Stimulated activated CD4-positive, alpha-beta T cell treated with anti-CD3 and anti-CD28 coated beads, Interleukin-12 subunit alpha, Interleukin-12 subunit beta, amount 100 ng/mL, for 4 hours (primary cell): Measurements from ENCODE around the gene NUBP2.
A peak's percentile ranks its signal among the peaks of the same experiment; 100 is the strongest.

Experiments used
- DNase-seq: peaks from one replicate; pipeline ENCODE4 v3.0.0-alpha.2; 2020

The NUBP2 gene

DNA sequence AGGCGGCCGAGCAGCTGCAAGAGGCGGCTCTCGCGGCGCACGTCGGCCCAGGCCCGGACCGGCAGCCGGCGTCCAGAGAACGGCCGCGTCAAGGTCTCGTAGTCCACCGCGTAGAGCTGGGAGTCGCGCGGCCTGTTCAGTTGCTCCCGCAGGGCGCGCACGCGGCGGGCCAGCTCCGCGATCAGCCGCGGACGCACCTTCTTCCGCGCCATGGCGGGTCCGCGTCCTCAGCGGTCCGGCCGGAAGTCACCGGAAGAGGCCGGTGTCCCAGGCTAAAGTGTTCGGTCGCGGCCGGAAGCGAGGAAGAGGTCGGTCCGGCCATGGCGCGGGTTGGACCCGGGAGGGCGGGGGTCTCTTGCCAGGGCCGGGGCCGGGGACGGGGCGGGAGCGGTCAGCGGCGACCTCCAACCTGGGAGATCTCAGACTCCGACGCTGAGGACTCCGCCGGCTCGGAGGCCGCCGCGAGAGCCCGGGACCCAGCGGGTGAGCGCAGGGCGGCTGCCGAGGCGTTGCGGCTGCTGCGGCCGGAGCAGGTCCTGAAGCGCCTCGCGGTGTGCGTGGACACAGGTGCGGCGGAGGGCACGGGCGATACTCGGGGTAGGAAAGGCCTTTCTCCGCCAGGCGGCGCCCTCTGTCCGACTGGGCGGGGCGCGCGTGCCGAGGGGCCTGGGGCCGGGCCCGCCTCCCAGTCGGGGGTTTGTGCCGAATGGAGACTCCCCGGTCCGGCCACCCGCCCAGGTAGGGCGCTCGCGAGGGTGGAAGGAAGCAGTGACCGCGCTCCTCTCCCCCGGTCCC lies 9.7 kb upstream of the NUBP2 start, which contains the start of gene MRPS34:
MRPS34 (minus strand) TSS at position 227 of the 795 bp plus-strand sequence; CDS start at position 212, 15 bp downstream.
- peak; percentile 80 for DNase-seq

DNA sequence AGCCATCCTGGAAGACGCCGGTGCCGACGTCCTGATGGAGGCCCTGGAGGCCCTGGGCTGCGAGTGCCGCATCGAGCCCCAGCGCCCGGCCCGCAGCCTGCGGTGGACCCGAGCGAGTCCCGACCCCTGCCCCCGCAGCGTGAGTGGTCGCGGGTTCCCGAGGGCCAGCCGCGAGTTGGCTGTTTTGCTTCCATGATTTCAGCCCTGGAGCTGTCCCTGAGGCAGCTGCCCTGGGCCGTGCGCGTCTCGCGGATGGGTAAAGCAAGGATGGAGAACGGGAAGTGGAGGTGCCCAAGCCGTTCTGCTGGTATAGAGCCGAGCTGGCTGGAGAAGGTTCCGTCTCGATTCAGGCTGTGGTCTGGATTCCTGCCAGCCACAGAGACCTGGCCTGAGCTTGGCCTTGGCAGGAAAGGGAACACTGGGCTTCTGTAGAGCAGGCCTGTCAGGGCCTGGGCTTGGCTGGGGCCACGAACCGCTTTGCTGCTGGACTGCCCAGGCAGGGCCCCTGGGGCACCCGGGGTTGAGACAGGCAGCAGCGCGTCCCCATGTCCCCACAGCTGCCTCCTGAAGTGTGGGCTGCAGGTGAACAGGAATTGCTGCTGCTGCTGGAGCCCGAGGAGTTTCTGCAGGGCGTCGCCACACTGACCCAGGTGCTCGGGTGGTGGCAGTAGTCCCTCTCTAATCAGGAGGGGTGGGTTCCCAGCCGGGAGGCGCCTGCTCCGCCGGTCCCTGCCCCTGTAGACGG lies 8.9 kb upstream of the NUBP2 start:
- no peak for DNase-seq

DNA sequence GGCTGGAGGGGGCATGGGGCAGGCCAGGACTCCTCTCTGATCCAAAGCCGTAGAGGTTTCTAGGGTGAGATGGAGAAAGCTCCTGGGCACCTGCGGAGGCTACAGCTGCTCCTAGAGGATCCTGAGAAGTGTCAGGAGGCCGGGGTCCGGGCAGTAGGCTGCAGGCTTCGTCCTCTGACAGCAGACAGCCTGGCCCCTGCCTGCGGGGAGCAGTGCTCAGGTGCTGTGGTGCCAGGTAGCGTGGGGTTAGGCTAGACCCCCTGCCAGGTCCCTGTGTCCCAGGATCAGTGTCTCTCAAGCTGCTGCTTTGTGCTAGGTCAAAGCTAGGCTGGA lies 8.3 kb upstream of the NUBP2 start:
- no peak for DNase-seq

DNA sequence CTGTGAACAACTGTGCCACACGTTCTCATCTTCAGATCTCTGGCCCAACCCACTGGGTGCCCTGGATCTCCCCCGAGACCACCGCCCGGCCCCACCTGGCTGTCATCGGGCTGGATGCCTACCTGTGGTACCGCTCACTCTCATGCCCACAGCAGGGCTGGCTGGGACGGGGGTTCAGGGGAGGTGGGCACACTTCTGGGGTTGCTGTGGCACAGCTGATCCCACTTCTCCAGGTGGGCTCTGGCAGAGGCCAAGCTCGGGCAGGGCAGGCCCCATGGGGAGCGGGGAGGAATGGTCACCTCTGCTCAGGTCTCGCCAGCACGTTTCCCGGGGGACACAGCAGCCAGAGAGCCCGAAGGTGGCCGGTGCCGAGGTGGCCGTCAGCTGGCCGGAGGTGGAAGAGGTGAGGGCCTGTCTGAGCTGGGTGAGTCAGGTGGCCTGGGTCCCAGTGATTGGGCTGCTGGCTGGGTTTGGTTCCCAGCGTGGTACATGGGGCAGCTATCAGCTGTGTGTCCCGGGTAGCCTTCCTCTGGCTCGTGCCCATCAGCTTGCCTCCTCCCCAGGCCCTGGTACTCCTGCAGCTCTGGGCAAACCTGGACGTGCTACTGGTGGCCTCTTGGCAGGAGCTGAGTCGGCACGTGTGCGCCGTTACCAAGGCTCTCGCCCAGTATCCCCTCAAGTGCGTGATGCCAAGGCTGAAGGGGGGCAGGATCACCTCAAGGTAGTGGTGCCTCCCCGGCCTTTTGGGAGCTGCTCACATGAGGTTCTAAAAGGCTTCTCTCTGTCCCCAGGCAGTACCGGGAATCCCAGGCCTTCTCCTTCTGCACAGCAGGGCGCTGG lies 7.5 kb upstream of the NUBP2 start:
- no peak for DNase-seq

DNA sequence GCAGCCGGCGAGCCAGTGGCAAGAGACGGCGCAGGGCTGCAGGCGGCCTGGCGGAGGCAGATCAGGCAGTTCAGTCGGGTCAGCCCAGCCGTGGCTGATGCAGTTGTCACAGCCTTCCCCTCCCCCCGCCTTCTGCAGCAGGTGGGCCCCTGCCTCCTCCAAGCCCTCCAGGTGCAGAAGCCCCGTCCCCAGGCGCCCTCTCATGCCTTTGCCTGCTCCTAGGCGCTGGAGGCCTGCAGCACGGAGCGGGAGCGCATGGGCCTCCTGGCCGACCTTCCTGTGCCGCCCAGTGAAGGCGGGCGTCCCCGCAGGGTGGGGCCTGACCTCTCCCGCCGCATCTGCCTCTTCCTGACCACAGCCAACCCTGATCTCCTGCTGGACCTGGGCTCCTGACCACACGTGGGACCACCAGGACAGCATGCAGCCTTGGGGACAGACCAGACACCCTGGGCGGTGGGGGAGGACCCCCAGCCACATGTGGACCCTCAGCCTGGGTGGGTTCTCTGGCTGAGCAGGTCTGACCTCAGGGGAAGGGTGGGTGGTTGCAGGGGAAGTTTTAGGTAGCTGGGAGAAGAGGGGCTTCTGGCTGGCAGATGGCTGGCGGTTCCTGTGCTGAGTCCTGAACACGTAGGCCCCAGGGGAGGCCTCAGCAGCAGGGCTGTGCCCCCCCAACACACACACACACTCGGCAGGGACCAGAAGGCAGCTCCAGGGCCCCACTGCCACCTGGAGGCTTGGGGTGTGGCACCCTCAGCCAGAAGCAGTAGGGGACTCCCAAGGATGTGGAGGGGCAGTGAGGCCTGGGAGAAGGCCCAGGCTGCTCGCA lies 6.7 kb upstream of the NUBP2 start:
- DNase-seq = no peak

DNA sequence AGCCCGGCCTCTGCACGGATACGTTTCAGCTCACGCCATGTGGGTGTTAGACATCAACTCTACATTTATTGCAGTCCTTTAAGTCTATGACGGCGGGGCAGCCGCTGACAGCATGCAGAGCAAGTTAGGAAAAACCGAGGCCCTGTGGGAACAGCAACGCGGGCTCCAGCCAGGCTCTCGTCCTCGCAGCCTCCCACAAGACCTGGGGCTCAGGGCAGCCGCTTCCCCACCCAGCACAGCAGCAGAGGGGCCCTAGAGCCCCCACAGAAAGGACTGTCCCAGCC lies 6.1 kb upstream of the NUBP2 start:
- DNase-seq = no peak

DNA sequence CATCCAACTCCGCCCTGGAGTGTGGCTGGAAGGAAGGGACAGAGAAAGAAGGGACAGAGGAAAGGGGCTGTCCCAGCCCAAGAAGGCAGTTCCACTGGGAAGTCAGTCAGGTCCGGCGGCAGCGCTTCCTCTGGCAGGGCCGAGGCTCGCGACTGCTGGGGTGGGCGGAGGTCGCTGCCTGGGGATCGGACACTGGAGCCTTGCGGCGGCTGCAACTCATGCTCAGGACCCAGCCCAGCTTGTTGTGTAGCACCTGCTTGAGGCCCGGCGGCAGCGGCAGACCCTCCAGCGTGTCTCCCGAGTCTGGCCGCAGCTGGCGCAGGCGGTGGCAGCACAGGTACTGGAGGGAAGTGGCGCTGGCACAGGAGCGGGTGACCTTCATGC lies 5.8 kb upstream of the NUBP2 start:
- DNase-seq = no peak

DNA sequence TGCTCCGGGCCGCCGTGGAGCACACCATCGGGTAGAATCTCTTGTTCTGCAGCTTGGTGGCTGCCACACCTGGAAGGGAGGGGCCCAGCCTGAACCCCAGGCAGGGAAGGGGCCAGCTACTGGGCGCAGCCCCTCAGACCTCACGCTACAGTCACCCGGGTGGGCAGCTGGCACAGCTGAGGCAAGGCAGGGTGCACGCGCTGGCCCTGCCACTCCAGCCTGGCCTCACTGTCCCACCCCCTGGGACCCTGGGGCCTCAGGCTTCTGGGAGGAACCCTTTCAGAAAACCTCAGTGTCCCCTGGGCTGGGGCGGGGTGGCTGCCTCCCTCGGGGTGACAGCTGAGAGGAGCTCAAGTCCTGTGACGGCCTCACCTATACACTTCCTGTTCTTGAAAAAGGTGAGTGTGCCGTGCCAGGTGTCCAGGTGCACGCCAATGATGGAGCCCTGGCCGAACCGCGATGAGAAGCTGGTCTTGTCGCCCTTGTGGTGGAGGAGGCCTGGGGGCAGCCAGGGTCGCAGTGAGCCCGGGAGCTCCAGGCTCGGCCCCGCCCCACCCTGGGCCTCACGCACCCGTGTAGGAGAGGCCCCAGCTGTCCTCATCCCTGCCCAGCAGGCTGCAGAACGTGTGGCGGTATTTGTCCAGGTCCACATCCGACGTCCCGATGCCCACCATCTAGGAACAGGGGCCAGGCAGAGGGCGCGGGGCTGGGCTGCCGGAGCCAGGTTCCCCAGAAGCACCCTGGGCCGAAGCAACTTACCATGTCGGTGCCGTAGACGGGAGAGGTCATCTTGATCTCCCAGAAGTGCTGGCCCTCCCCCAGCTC lies 5.2 kb upstream of the NUBP2 start:
- DNase-seq = no peak

DNA sequence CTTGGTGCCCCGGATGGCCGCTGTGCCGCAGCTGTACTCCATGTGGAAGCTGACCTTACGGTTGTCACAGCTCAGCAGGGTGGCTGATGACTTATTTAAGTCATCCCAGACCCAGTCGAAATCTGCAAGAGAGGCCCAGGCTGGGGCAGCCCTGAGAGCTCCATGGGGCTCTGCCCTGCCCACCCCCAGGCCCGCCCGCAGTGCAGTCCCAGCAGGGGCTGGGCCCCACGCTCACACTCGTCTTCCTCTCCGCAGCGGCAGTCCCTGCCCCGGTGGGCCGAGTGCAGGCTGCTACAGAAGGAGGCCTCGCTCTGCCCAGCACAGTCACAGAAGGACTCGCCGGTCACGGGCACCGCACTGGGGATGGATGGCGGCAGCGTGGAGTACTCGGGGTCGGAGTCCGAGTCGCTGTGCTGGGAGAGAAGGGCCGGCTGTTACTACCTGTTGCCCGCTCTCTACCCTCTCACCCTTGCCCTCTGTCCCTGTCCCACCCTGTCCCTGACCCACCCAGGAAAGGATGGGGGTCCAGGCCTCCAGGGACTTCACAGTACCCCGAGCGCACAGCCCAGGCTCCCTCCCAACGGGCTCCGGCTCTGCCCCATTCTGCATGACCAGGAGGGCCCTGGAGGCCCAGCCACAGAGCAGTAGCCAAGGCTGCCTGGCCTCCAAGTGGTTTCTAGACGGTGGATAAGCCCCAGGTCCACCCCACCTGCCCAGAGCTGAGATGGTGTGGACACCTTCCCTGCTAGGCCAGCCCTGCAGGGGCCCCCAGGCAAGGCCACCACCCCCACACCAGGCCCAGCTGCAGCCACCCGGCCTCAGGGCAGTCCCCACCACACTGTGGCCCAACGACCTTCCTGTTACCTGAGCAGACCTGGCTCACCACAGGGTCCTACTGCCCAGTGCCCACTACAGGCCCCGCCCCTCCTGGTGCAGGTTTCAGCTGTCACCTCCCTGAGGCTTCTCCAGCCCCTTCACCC lies 4.3 kb upstream of the NUBP2 start:
- no peak for DNase-seq

DNA sequence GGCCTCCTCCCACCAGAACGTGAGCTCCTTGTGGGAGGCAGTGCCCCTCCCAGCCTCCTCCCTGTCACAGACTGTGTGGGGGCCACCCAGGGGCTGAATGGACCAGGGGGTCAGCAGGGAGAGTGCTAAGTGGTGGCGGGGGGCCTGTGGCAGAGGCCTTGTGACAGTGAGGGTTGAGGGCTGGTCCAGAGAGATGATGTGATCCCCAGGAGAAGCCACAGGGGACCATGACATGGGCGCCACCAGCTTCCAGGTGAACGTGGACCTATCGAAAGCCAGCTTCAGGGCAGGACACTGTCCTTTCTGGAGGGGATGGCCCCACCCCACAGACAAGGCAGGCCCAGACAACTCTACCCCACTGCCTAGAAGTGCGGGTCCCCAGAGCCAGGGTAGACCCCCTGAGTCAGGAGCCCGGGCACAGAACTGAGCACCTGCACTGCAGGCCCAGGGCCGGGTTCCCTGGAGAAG lies 3.5 kb upstream of the NUBP2 start:
- DNase-seq = no peak

DNA sequence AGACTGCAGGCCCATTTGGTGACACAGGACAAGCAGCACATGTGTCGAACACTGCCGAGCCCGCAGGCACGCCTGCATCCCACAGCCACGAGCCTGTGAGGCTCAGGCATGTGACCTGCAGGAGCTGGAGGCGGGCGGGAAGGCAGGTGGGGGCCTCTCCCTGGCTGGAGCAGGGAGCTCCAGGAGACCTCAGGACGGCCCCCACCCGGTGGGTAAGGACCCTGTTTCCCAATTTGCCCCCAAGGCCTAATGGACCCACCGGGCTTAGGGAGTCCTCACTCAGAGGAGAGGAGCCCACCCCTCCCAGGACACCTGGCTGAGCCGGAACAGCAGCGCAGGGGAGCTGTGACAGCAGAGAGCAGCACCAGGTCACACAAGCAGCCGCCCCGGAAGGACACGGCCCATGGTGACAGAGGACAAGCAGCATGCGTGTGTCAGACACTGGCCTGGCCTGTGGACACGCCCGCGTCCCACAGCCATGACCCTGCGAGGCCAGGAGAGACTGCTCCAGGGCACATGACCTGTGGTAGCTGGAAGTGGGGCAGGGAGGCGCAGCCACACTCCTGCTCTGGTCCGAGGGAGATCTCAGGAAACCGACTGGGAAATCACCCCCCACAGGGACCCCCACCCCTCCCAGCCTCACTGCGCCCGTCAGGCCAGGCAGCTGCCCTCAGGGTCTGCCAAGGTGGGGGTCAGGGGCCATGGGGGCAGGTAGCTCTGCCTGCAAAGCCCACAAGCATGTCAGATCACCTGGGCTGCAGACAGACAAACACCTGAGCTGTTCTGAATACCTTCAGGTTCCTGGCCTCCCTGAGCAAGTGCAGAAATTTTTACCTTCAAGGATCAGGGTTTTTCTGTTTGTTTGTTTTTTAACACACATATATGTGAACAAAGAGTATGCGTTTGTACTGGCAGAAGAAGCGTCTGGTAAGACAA lies 2.8 kb upstream of the NUBP2 start:
- no peak for DNase-seq

DNA sequence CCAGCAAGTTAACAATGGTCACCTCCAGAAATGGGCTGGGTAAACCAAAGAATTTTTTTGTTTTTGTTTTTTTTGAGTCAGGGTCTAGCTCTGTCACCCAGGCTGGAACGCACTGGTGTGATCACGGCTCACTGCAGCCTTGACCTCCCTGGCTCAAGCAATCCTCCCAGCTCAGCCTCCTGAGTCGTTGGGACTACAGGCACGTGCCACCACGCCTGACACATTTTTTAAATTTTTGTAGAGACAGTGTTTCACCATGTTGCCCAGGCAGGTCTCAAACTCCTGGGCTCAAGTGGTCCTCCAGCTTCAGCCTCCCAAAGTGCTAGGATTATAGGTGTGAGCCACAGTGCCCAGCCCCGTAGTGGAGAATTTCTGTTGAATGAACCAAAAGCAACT lies 2.1 kb upstream of the NUBP2 start:
- DNase-seq = no peak

DNA sequence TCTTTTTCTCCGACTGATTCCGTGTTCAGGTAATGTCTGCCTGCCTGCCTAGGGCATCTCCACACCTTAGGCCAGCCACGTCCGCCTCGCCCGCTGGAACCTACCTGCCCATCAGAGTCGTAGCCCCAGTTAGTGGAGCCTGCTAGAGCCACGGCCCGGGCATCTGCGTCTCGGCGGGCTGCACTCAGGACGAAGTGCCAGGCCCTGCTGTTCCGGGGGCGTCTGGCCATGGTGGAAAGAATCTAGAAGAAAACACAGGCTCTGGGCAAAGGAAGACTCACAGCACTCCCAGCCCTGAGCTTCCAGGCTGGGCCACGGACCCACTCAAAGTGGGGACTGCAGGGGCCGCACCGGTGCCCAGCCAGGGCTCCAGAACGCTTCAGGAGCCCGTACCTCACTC lies 1.5 kb upstream of the NUBP2 start:
- no peak for DNase-seq

DNA sequence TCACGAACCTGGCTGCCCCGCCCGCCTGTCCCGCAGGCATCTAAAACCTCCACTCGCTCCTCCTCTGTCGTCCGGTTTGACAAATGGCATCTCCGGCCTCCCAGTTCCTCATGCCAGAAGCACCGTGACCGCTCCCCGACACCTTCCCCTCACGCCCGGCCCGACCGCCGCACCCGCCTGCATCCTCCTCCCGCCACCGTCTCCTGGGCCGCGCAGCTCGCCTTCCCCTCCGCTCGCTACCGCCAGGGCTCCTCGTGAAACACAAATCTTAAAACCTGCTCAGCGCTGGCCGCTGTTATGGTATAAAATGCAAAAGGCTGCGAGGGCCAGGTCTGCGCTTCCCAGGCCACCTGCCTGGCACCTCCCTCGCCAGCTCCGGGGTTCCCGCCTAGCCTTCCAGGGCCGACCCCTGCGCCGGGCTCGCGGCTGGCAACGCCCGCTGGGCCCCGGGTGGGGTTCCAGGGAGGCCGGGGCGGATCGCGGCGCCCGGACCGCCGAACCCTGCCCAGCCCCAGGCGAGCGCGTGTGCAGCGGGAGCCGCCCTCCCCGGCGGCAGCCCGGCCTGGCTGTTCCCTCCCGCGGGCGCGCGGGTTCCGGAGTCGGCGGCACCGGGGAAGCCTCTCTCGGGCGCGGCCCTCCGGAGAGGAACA lies 877 bp upstream of the NUBP2 start:
- no peak for DNase-seq

DNA sequence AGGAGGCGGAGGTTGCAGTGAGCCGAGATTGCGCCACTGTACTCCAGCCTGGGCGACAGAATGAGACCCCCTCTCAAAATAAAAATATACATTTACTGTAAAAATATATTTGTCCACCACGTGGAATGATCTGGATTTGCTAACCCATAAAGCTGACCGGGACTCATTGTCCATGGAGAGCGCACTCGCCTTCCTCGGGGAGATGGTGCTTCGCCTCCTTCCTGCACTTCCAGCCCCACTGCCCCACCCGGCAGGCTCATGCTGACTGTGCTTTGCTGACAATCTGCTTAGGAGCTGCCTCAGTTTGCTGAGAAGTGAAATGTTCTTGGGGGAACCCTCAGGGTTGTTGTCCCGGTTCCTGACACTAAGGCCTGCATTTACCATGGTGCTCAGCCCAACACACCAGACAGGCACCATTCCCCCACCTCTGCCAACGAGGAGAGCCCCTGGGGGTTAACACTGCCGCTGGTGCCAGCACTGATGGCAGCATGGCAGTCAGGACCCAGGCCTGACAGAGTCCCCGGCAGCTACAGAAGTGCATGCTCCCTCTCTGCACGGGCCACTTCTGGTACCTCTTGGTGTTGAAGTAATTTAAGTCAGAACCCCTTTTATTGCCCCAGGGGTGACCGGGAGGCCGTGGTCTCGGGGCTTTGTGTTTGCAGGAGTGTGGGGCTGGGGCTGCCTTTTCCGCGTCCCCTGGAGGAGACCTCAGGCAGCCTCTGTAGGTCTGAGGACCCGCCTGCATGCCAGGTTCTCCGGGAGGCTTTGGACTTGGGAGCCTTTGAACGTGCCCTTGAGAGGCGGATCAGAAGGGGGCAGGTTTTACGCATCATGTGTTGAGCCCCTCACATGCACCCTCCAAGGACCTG lies 2.5 kb downstream of the NUBP2 start:
- no peak for DNase-seq

DNA sequence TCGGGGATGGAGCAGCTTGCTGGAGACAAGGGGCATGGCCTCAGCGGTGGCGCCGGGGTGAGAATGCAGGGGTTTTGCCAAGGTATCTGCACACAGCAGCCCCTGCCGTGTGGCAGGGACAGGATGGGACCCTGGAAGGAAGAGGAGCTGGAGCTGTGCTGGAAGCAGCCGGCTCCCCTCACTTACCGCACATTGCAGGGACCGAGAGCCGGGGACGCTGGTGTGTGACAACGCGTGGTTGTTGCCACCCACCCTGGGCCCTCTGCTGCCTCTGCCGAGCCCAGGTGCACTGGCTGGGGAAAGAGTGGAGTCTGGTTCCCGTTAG lies 3.0 kb downstream of the NUBP2 start:
- no peak for DNase-seq

DNA sequence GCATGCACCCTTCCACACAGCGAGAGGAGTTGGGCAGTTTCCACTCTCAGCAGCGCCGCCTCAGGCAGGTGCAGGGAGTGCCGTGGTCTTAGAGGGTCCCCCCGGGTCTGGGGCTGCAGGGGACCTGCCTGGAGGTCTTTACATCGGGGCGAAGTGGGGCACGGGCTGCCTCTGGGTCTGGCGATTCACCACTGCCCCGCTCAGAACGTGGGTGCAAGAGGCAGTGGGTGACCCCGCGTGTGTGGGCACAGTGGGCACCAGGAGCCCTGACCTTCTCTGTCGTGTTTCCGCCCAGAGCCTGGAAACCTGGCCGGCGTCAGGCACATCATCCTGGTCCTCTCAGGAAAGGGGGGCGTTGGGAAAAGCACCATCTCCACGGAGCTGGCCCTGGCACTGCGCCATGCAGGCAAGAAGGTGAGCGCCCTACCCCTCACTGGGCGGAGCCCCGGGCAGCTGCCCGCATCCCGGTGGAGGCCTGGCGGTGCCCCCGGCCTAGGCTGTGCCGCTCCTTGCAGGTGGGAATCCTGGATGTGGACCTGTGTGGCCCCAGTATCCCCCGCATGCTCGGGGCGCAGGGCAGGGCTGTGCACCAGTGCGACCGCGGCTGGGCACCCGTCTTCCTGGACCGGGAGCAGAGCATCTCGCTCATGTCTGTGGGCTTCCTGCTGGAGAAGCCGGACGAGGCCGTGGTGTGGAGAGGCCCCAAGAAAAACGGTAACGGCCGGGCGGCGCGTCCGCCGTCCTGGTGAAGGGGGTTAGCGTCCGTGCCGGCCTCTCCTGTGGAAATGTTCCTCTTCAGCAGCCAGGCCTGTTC lies 3.7 kb downstream of the NUBP2 start:
- no peak for DNase-seq

DNA sequence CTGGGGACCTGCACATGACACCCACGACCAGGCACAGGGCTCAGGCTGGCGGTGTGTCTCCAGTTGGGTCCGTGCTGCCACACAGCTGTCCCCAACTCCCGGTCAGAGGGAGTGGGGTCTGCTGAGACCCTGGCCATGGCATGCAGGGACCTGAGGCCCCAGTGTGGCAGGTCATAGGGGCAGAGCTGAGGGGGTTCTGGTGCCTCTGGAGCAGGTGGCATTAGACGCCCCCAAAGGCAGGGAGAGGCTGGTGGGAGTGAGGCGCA lies 4.2 kb downstream of the NUBP2 start:
- no peak for DNase-seq
